Mesothelial cell of epicardium (in vitro differentiated cells): ENCODE data around the gene HLA-A. TPM values are rescaled to one million over a fixed set of nuclear protein-coding genes. Genes with fewer than 3 reads are reported as not detected.

Experiments used
- DNase-seq, 2 experiments: peaks; one replicate each; pipeline ENCODE4 v3.0.0; 2021; ENCODE audit warnings: low spot score in 2 of 2; ENCODE audit not compliant: unreplicated experiment in 2 of 2
- H3K27ac Mint-ChIP-seq: 2 replicates; pipeline ENCODE4 v1.8.0; 2021; ENCODE audit warnings: mixed read lengths
- H3K27me3 Mint-ChIP-seq: 2 replicates; pipeline ENCODE4 v1.8.0; 2021; ENCODE audit warnings: low read depth, mixed read lengths
- H3K36me3 Mint-ChIP-seq: 2 replicates; pipeline ENCODE4 v1.8.0; 2021; ENCODE audit warnings: mixed read lengths
- H3K4me1 Mint-ChIP-seq: 2 replicates; pipeline ENCODE4 v1.8.0; 2021; ENCODE audit warnings: mixed read lengths
- H3K4me3 Mint-ChIP-seq: 2 replicates; pipeline ENCODE4 v1.8.0; 2021; ENCODE audit warnings: mild to moderate bottlenecking, moderate library complexity, mixed read lengths
- H3K9me3 Mint-ChIP-seq: 2 replicates; pipeline ENCODE4 v1.8.0; 2021; ENCODE audit warnings: mixed read lengths
- total RNA-seq: library from RNA; stranded (reverse); gene quantifications from 3 replicates; pipeline ENCODE4 v1.2.1, GENCODE V29; 2021
- TF ChIP-seq, protein P1 (sequence below): fragments of 200-600 bp; sonication (generic); IDR thresholded peaks from one replicate; pipeline ENCODE4 v1.5.0; 2021; ENCODE audit warnings: antibody characterized with exemption; ENCODE audit not compliant: unreplicated experiment

Gene HLA-A
- total RNA-seq, 1 donor from 2014 or later = 115 TPM

DNA sequence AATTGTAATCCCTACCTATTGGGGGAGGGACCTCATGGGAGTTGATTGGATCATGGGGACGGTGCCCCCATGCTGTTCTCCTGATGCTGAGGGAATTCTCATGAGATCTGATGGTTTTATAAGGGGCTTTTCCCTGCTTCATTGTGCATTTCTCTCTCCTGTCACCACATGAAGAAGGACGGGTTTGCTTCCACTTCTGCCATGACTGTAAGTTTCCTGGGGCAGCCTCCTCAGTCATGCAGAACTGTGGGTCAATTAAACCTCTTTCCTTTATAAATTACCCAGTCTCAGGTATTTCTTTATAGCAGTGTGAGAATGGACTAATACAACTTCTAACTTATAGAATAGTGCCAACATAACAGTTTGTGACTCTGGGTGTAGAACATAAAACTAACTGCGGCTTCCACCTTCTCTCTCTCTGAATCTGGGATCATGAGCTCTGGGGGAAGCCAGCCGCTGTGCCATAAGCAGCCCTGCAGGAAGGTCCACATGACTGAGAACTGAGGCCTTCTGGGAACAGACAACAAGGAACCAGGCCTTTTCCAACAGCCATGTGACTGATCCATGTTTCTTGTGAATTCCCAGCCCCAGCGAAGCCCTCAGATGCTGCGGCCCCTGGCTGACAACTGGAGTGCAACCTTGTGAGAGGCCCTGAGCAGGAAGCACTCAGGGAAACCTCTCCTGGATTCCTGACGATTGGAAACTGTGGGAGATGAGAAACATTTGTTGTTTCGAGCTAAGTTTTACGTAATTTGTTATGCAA is 3.4 kb upstream of the HLA-A start:
- Mint-ChIP-seq H3K27ac (no peak overlapping the region), H3K27me3 (peaks cover 17% of the 10 kb centered on the region)

DNA sequence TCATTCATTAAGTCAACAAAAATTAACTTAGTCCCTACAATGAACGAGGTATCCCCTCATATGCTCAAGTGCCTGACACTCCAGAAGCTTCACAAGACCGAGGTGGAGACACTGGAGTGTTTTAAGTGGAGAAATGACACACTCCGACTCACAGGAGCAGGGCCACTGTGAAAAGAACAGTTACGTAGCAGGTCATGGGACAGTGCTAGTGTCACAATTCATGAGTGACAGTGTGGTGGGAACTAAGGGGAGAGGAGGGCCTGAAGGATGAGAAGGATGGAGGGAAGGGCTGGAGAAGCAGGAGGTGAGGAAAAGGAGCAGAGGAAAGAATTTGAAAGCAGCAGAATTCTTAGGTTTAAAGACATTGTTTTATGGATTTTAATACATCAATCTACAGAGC is 1.3 kb upstream of the HLA-A start:
- Mint-ChIP-seq H3K27me3 (peaks cover 15% of the 10 kb centered on the region), H3K9me3 (no peaks in the 10 kb centered on the region), H3K4me3 (peak overlapping the region; percentile 19), H3K27ac (no peak overlapping the region), H3K4me1 (peaks cover 12% of the 10 kb centered on the region), H3K36me3 (peaks cover 22% of the 10 kb centered on the region)
- DNase-seq = no peak
- TF ChIP-seq, protein P1, sequence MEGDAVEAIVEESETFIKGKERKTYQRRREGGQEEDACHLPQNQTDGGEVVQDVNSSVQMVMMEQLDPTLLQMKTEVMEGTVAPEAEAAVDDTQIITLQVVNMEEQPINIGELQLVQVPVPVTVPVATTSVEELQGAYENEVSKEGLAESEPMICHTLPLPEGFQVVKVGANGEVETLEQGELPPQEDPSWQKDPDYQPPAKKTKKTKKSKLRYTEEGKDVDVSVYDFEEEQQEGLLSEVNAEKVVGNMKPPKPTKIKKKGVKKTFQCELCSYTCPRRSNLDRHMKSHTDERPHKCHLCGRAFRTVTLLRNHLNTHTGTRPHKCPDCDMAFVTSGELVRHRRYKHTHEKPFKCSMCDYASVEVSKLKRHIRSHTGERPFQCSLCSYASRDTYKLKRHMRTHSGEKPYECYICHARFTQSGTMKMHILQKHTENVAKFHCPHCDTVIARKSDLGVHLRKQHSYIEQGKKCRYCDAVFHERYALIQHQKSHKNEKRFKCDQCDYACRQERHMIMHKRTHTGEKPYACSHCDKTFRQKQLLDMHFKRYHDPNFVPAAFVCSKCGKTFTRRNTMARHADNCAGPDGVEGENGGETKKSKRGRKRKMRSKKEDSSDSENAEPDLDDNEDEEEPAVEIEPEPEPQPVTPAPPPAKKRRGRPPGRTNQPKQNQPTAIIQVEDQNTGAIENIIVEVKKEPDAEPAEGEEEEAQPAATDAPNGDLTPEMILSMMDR = no peak

More for the DNA sequence above, 3.4 kb upstream of the HLA-A start:
- DNase-seq = no peak
- TF ChIP-seq, protein P1 = no peak
- H3K4me1 Mint-ChIP-seq = peaks cover 10% of the 10 kb centered on the region
- H3K4me3 Mint-ChIP-seq = no peak overlapping the region
- H3K9me3 Mint-ChIP-seq = peaks cover 4% of the 10 kb centered on the region
- H3K36me3 Mint-ChIP-seq = peaks cover 7% of the 10 kb centered on the region

DNA sequence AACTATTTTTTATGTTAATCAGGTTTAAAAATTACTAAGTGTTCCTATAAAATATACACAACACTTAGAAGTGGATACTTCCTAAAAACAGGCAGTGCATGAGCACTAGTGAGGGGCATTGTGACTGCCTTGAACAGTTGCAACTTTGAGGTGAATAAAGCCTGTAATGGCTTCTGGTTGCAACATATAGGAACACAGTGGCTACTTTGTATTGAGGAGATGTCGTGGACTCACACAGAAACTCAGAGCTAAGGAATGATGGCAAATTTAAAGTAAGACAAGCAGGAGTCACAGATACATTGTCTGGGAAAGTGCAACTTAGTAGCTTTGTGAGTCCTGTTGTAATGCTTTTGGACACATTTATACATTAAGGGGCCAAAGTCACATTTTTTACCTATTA is 861 bp upstream of the HLA-A start:
- DNase-seq = no peak
- H3K36me3 Mint-ChIP-seq = peaks cover 23% of the 10 kb centered on the region
- TF ChIP-seq, protein P1 = no peak
- peaks cover 16% of the 10 kb centered on the region for H3K4me1 Mint-ChIP-seq
- peak overlapping the region; percentile 98 for H3K27ac Mint-ChIP-seq
- H3K9me3 Mint-ChIP-seq = no peaks in the 10 kb centered on the region
- H3K27me3 Mint-ChIP-seq = peaks cover 15% of the 10 kb centered on the region
- peak overlapping the region; percentile 88 for H3K4me3 Mint-ChIP-seq

DNA sequence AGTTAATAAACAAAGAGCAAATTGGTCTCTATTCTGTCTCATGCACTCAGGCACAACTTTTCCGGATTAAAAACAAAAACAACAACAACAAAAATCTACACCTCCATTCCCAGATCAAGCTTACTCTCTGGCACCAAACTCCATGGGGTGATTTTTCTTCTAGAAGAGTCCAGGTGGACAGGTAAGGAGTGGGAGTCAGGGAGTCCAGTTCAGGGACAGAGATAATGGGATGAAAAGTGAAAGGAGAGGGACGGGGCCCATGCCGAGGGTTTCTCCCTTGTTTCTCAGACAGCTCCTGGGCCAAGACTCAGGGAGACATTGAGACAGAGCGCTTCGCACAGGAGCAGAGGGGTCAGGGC is 437 bp upstream of the HLA-A start:
- Mint-ChIP-seq H3K9me3 (no peaks in the 10 kb centered on the region), H3K4me3 (peak overlapping the region; percentile 88), H3K36me3 (peaks cover 23% of the 10 kb centered on the region), H3K4me1 (peaks cover 16% of the 10 kb centered on the region), H3K27me3 (peaks cover 15% of the 10 kb centered on the region), H3K27ac (peak overlapping the region; percentile 98)
- DNase-seq = no peak
- TF ChIP-seq, protein P1 = no peak

DNA sequence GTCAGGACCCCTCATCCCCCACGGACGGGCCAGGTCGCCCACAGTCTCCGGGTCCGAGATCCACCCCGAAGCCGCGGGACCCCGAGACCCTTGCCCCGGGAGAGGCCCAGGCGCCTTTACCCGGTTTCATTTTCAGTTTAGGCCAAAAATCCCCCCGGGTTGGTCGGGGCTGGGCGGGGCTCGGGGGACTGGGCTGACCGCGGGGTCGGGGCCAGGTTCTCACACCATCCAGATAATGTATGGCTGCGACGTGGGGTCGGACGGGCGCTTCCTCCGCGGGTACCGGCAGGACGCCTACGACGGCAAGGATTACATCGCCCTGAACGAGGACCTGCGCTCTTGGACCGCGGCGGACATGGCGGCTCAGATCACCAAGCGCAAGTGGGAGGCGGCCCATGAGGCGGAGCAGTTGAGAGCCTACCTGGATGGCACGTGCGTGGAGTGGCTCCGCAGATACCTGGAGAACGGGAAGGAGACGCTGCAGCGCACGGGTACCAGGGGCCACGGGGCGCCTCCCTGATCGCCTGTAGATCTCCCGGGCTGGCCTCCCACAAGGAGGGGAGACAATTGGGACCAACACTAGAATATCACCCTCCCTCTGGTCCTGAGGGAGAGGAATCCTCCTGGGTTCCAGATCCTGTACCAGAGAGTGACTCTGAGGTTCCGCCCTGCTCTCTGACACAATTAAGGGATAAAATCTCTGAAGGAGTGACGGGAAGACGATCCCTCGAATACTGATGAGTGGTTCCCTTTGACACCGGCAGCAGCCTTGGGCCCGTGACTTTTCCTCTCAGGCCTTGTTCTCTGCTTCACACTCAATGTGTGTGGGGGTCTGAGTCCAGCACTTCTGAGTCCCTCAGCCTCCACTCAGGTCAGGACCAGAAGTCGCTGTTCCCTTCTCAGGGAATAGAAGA is 978 bp downstream of the HLA-A start:
- H3K36me3 Mint-ChIP-seq = peaks cover 23% of the 10 kb centered on the region
- no peaks in the 10 kb centered on the region for H3K9me3 Mint-ChIP-seq
- H3K27ac Mint-ChIP-seq = peak overlapping the region; percentile 30
- H3K4me3 Mint-ChIP-seq = peak overlapping the region; percentile 88
- DNase-seq = no peak
- peaks cover 10% of the 10 kb centered on the region for H3K27me3 Mint-ChIP-seq
- TF ChIP-seq, protein P1 = no peak
- peaks cover 16% of the 10 kb centered on the region for H3K4me1 Mint-ChIP-seq
